ENCODE data around the gene RNF8.

RNF8 gene

GRCh38 chr6:37373822-37374471 is 20.2 kb downstream of the RNF8 start:
- no peak overlapping the region for H3K9ac ChIP-seq (ENCODE audit: low read depth, low read length, poor library complexity)
- no peaks in the 10 kb centered on the region for H3K4me1 ChIP-seq (ENCODE audit: control insufficient read depth in 2 of 2, insufficient read depth in 1 of 2, low read depth in 1 of 2, low read length in 2 of 2)
- no peak overlapping the region for H3K4ac ChIP-seq (ENCODE audit: low read length)
- H3K36me3 ChIP-seq (replicated peaks in 1 of 2; ENCODE audit: control insufficient read depth in 2 of 2, insufficient read depth in 2 of 2, low read length in 2 of 2), result peaks cover 21 to 97% of the 10 kb centered on the region in 2 donors
- H2BK12ac ChIP-seq (ENCODE audit: low read length), result no peak overlapping the region
- H3K4me2 ChIP-seq (ENCODE audit: insufficient read depth, low read length, poor library complexity, severe bottlenecking), result no peak overlapping the region
- H3K18ac ChIP-seq (ENCODE audit: low read length), result no peak overlapping the region
- no peak overlapping the region for H3K14ac ChIP-seq (ENCODE audit: low read length)
- WGBS, 2 donors (ENCODE audit: extremely low coverage in 2 of 2, insufficient read length in 2 of 2, insufficient replicate concordance in 1 of 2), result no CpG with 5 or more reads among the region's 1 CpG
- no peak overlapping the region for H2BK15ac ChIP-seq (ENCODE audit: low read length)
- no peak overlapping the region for H2AFZ ChIP-seq (ENCODE audit: low read length)
- no peaks in the 10 kb centered on the region for H3K27me3 ChIP-seq (ENCODE audit: control insufficient read depth in 3 of 3, insufficient read depth in 3 of 3, low read depth in 1 of 3, low read length in 3 of 3)
- no peak overlapping the region for H2BK120ac ChIP-seq (ENCODE audit: low read depth, low read length)
- no peaks in the 10 kb centered on the region for H3K9me3 ChIP-seq (replicated peaks in 1 of 2; ENCODE audit: control insufficient read depth in 2 of 2, insufficient read depth in 1 of 2, low read depth in 1 of 2, low read length in 2 of 2)
- H4K8ac ChIP-seq (ENCODE audit: low read depth, low read length), result no peak overlapping the region
- H3K79me1 ChIP-seq (ENCODE audit: low read depth, low read length), result no peaks in the 10 kb centered on the region
- no peak overlapping the region for H4K91ac ChIP-seq (ENCODE audit: low read depth, low read length, poor library complexity)
- no peak overlapping the region for H3K27ac ChIP-seq (replicated peaks; ENCODE audit: low read length)
- no peak overlapping the region for H2AK5ac ChIP-seq (ENCODE audit: low read depth, low read length)
- H2BK5ac ChIP-seq (ENCODE audit: low read length), result no peak overlapping the region
- DNase-seq (ENCODE audit: low spot score), result no peak
- no peak overlapping the region for H3K23ac ChIP-seq (ENCODE audit: low read depth, low read length, poor library complexity)
- no peak overlapping the region for H3K4me3 ChIP-seq (ENCODE audit: low read length in 2 of 2)

DNA sequence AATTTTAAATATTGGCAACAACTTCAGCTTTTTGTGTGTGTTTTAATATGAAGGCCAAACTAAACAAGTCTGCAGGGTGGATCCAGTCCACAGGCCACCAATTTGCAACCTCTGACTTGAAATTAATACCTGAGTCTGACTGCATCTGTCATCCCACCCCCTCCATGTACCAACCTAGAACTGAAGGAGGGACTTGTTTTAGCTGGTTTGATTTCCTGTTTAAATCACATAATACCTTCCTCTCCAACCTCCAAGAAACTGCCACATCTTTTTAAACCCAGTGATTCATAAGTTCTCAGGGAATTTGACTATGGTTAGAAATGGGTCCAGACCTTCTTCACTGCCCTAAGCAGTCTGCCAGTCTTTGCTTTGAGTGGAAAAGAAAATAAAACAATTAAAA is 21.6 kb downstream of the RNF8 start:
- no peak overlapping the region for H2AFZ ChIP-seq (ENCODE audit: low read length)
- no peaks in the 10 kb centered on the region for H3K27me3 ChIP-seq (ENCODE audit: control insufficient read depth in 3 of 3, insufficient read depth in 3 of 3, low read depth in 1 of 3, low read length in 3 of 3)
- peaks cover 16 to 95% of the 10 kb centered on the region in 2 donors for H3K36me3 ChIP-seq (replicated peaks in 1 of 2; ENCODE audit: control insufficient read depth in 2 of 2, insufficient read depth in 2 of 2, low read length in 2 of 2)
- no peaks in the 10 kb centered on the region for H3K9me3 ChIP-seq (replicated peaks in 1 of 2; ENCODE audit: control insufficient read depth in 2 of 2, insufficient read depth in 1 of 2, low read depth in 1 of 2, low read length in 2 of 2)
- no peak for DNase-seq (ENCODE audit: low spot score)
- no peak overlapping the region for H2BK15ac ChIP-seq (ENCODE audit: low read length)
- H3K4ac ChIP-seq (ENCODE audit: low read length), result no peak overlapping the region
- H3K4me2 ChIP-seq (ENCODE audit: insufficient read depth, low read length, poor library complexity, severe bottlenecking), result no peak overlapping the region
- H3K23ac ChIP-seq (ENCODE audit: low read depth, low read length, poor library complexity), result no peak overlapping the region
- H3K27ac ChIP-seq (replicated peaks; ENCODE audit: low read length), result no peak overlapping the region
- H3K79me1 ChIP-seq (ENCODE audit: low read depth, low read length), result no peaks in the 10 kb centered on the region
- no peak overlapping the region for H2BK12ac ChIP-seq (ENCODE audit: low read length)
- H3K14ac ChIP-seq (ENCODE audit: low read length), result no peak overlapping the region
- H4K91ac ChIP-seq (ENCODE audit: low read depth, low read length, poor library complexity), result no peak overlapping the region
- H2AK5ac ChIP-seq (ENCODE audit: low read depth, low read length), result no peak overlapping the region
- H3K4me1 ChIP-seq (ENCODE audit: control insufficient read depth in 2 of 2, insufficient read depth in 1 of 2, low read depth in 1 of 2, low read length in 2 of 2), result no peaks in the 10 kb centered on the region
- no peak overlapping the region for H3K4me3 ChIP-seq (ENCODE audit: low read length in 2 of 2)
- H4K8ac ChIP-seq (ENCODE audit: low read depth, low read length), result no peak overlapping the region
- H3K9ac ChIP-seq (ENCODE audit: low read depth, low read length, poor library complexity), result no peak overlapping the region
- no peak overlapping the region for H2BK120ac ChIP-seq (ENCODE audit: low read depth, low read length)
- H3K18ac ChIP-seq (ENCODE audit: low read length), result no peak overlapping the region
- no peak overlapping the region for H2BK5ac ChIP-seq (ENCODE audit: low read length)

DNA sequence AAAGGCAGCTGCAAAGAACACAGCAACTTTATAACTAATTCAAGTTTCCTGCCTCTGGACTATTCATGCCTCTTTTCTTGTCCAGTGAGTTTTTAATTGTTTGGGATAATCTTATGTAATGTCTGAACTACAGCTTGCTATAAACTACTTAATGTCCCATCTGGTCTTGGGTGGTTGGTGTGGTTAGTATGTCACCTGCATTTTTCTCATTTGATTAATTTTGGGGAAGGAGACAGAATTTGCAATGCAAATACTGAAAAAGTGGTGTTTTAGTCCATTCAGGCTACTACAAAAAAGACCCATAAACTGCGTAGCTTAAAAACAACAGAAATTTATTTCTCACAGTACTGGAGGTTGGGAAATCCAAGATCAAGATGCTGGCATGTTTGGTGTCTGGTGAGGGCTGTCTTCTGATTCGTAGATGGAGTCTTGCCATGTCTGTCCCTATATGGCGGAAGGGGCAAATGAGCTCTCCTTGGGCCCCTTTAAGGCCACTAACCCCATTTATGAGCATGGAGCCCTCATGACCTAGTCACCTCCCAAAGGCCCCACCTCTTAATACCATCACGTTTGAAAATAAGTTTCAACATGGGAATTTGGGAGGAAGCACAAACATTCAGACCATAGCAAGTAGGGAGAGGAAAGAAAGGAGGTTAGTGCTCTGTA is 22.4 kb downstream of the RNF8 start:
- Histone ChIP-seq H3K9ac (ENCODE audit: low read depth, low read length, poor library complexity) (no peak overlapping the region), H4K91ac (ENCODE audit: low read depth, low read length, poor library complexity) (no peak overlapping the region), H3K4me3 (ENCODE audit: low read length in 2 of 2) (no peak overlapping the region), H3K9me3 (replicated peaks in 1 of 2; ENCODE audit: control insufficient read depth in 2 of 2, insufficient read depth in 1 of 2, low read depth in 1 of 2, low read length in 2 of 2) (no peaks in the 10 kb centered on the region), H2BK120ac (ENCODE audit: low read depth, low read length) (no peak overlapping the region), H3K79me1 (ENCODE audit: low read depth, low read length) (no peaks in the 10 kb centered on the region), H2AFZ (ENCODE audit: low read length) (no peak overlapping the region), H4K8ac (ENCODE audit: low read depth, low read length) (no peak overlapping the region), H3K27me3 (ENCODE audit: control insufficient read depth in 3 of 3, insufficient read depth in 3 of 3, low read depth in 1 of 3, low read length in 3 of 3) (no peaks in the 10 kb centered on the region), H3K14ac (ENCODE audit: low read length) (no peak overlapping the region), H3K18ac (ENCODE audit: low read length) (no peak overlapping the region), H3K23ac (ENCODE audit: low read depth, low read length, poor library complexity) (no peak overlapping the region), H3K4me1 (ENCODE audit: control insufficient read depth in 2 of 2, insufficient read depth in 1 of 2, low read depth in 1 of 2, low read length in 2 of 2) (no peaks in the 10 kb centered on the region), H3K4me2 (ENCODE audit: insufficient read depth, low read length, poor library complexity, severe bottlenecking) (no peak overlapping the region), H2AK5ac (ENCODE audit: low read depth, low read length) (no peak overlapping the region), H2BK5ac (ENCODE audit: low read length) (no peak overlapping the region), H2BK15ac (ENCODE audit: low read length) (no peak overlapping the region), H3K27ac (replicated peaks; ENCODE audit: low read length) (no peak overlapping the region), H3K36me3 (replicated peaks in 1 of 2; ENCODE audit: control insufficient read depth in 2 of 2, insufficient read depth in 2 of 2, low read length in 2 of 2) (peaks cover 18 to 93% of the 10 kb centered on the region in 2 donors), H3K4ac (ENCODE audit: low read length) (no peak overlapping the region), H2BK12ac (ENCODE audit: low read length) (no peak overlapping the region)
- no CpG with 5 or more reads among the region's 4 CpGs for WGBS, 2 donors (ENCODE audit: extremely low coverage in 2 of 2, insufficient read length in 2 of 2, insufficient replicate concordance in 1 of 2)
- DNase-seq (ENCODE audit: low spot score), result no peak

- Histone ChIP-seq H3K18ac (ENCODE audit: low read length) (no peak overlapping the region), H3K4me1 (ENCODE audit: control insufficient read depth in 2 of 2, insufficient read depth in 1 of 2, low read depth in 1 of 2, low read length in 2 of 2) (no peaks in the 10 kb centered on the region), H2BK120ac (ENCODE audit: low read depth, low read length) (no peak overlapping the region), H2BK12ac (ENCODE audit: low read length) (no peak overlapping the region), H3K14ac (ENCODE audit: low read length) (no peak overlapping the region), H2AFZ (ENCODE audit: low read length) (no peak overlapping the region), H3K79me1 (ENCODE audit: low read depth, low read length) (no peaks in the 10 kb centered on the region), H3K4me3 (ENCODE audit: low read length in 2 of 2) (peak overlapping the region in 1 of 2 donors; percentile 66), H3K36me3 (replicated peaks in 1 of 2; ENCODE audit: control insufficient read depth in 2 of 2, insufficient read depth in 2 of 2, low read length in 2 of 2) (peaks cover 20 to 79% of the 10 kb centered on the region in 2 donors), H2AK5ac (ENCODE audit: low read depth, low read length) (no peak overlapping the region), H3K4me2 (ENCODE audit: insufficient read depth, low read length, poor library complexity, severe bottlenecking) (no peak overlapping the region), H3K27ac (replicated peaks; ENCODE audit: low read length) (no peak overlapping the region), H4K8ac (ENCODE audit: low read depth, low read length) (no peak overlapping the region), H2BK15ac (ENCODE audit: low read length) (no peak overlapping the region), H3K9ac (ENCODE audit: low read depth, low read length, poor library complexity) (no peak overlapping the region), H3K4ac (ENCODE audit: low read length) (no peak overlapping the region), H3K23ac (ENCODE audit: low read depth, low read length, poor library complexity) (no peak overlapping the region), H2BK5ac (ENCODE audit: low read length) (no peak overlapping the region), H3K9me3 (replicated peaks in 1 of 2; ENCODE audit: control insufficient read depth in 2 of 2, insufficient read depth in 1 of 2, low read depth in 1 of 2, low read length in 2 of 2) (no peaks in the 10 kb centered on the region), H3K27me3 (ENCODE audit: control insufficient read depth in 3 of 3, insufficient read depth in 3 of 3, low read depth in 1 of 3, low read length in 3 of 3) (no peaks in the 10 kb centered on the region), H4K91ac (ENCODE audit: low read depth, low read length, poor library complexity) (no peak overlapping the region)
- WGBS, 2 donors (ENCODE audit: extremely low coverage in 2 of 2, insufficient read length in 2 of 2, insufficient replicate concordance in 1 of 2), result no CpG with 5 or more reads among the region's 2 CpGs
- DNase-seq (ENCODE audit: low spot score), result peak; percentile 31
Observed at GRCh38 chr6:37381579-37381978, 27.8 kb downstream of the RNF8 start.
